Measurements from ENCODE around the gene CFAP410. TPM values are rescaled to one million over a fixed set of nuclear protein-coding genes. Genes with fewer than 3 reads are reported as not detected.
A peak's percentile ranks its signal among the peaks of the same experiment; 100 is the strongest.

Gene CFAP410
- total and polyA plus RNA-seq, 2 donors (not counting 1 experiment from before 2014, with no cell fraction given) = 69.2 to 98.8 TPM

GRCh38 chr21:44304877-44305293, 34.3 kb downstream of the CFAP410 start:
- peaks cover 95% of the 10 kb centered on the region for H3K79me2 ChIP-seq (ENCODE audit: control insufficient read depth, insufficient read depth, low read length)

More at GRCh38 chr21:44304877-44305293, 34.3 kb downstream of the CFAP410 start:
- intact Hi-C loops (cut with micrococcal nuclease) = loop anchor here (10.0 kb wide), 1 partner anchor 290 kb away; the partner anchor contains the start of gene TRAPPC10
- H3K27me3 ChIP-seq (replicated peaks in 1 of 4; ENCODE audit: control extremely low read depth in 1 of 4, control insufficient read depth in 3 of 4, insufficient read depth in 4 of 4, low read length in 3 of 4) = no peaks in the 10 kb centered on the region
- no peak overlapping the region for H2AFZ ChIP-seq (ENCODE audit: insufficient read depth, low read depth, low read length, poor library complexity, severe bottlenecking)
- Mint-ChIP-seq H3K27me3 (no peaks in the 10 kb centered on the region), H3K9me3 (ENCODE audit: insufficient read depth) (no peaks in the 10 kb centered on the region), H3K4me3 (peak overlapping the region; percentile 29), H3K27ac (peak overlapping the region; percentile 87), H3K4me1 (peaks cover 40% of the 10 kb centered on the region)
- WGBS (ENCODE audit: insufficient coverage) = 97% methylated on average over 4 of the region's 8 CpGs
- peaks cover 92% of the 10 kb centered on the region for H4K20me1 ChIP-seq (ENCODE audit: control insufficient read depth, insufficient read depth, low read length, poor library complexity, severe bottlenecking)
- no peaks in the 10 kb centered on the region for H3K9me3 ChIP-seq (ENCODE audit: control extremely low read depth in 1 of 3, control insufficient read depth in 2 of 3, insufficient read depth in 1 of 3, low read length in 2 of 3)
- CTCF ChIA-PET = interaction anchor here (1.0 to 2.6 kb wide), 4 partner anchors 10 to 291 kb away, joined by 3 to 10 read pairs (median 5); no protein-coding TSS in a partner anchor
- H3K27ac ChIP-seq (ENCODE audit: low read length in 2 of 2) = no peak overlapping the region
- peaks cover 0 to 30% of the 10 kb centered on the region in 2 experiments for H3K36me3 ChIP-seq (replicated peaks in 1 of 2; ENCODE audit: control extremely low read depth in 1 of 2, control insufficient read depth in 1 of 2, extremely low read depth in 1 of 2, insufficient read depth in 2 of 2, low read length in 1 of 2)
- H3K4me2 ChIP-seq (replicated peaks; ENCODE audit: low read depth, low read length, poor library complexity, severe bottlenecking) = peak overlapping the region; percentile 40
- ATAC-seq (ENCODE audit: low read depth) = peak; percentile 32
- POLR2A ChIA-PET = no interaction called here
- no peak overlapping the region for H3K4me3 ChIP-seq (ENCODE audit: control extremely low read depth in 1 of 5, extremely low read depth in 1 of 5, insufficient read depth in 1 of 5, low read depth in 2 of 5, low read length in 4 of 5)
- peaks cover 35 to 47% of the 10 kb centered on the region in 2 donors for H3K4me1 ChIP-seq (ENCODE audit: control insufficient read depth in 2 of 2, insufficient read depth in 2 of 2, low read length in 2 of 2)
- no peak overlapping the region for H3K9ac ChIP-seq (ENCODE audit: low read length)
- TF ChIP-seq, protein P1, sequence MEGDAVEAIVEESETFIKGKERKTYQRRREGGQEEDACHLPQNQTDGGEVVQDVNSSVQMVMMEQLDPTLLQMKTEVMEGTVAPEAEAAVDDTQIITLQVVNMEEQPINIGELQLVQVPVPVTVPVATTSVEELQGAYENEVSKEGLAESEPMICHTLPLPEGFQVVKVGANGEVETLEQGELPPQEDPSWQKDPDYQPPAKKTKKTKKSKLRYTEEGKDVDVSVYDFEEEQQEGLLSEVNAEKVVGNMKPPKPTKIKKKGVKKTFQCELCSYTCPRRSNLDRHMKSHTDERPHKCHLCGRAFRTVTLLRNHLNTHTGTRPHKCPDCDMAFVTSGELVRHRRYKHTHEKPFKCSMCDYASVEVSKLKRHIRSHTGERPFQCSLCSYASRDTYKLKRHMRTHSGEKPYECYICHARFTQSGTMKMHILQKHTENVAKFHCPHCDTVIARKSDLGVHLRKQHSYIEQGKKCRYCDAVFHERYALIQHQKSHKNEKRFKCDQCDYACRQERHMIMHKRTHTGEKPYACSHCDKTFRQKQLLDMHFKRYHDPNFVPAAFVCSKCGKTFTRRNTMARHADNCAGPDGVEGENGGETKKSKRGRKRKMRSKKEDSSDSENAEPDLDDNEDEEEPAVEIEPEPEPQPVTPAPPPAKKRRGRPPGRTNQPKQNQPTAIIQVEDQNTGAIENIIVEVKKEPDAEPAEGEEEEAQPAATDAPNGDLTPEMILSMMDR (IDR thresholded peaks at IDR 0.05) = peak; percentile 65
- no peak for TF ChIP-seq EZH2 (IDR thresholded peaks at IDR 0.05; ENCODE audit: borderline replicate concordance, insufficient read depth, low read depth, low read length, poor library complexity, severe bottlenecking)
- DNase-seq = peak; percentile 69

All from B cell (primary cell).